K562 (cell line): ENCODE measurements around the gene ANKMY1. TPM values are rescaled to one million over a fixed set of nuclear protein-coding genes. Genes with fewer than 3 reads are reported as not detected.

ENCODE experiments used
- ATAC-seq: fragments of 200-7000 bp; cut with Tn5 transposase; 3 replicates; pipeline ENCODE4 v1.9.1; 2020; ENCODE audit warnings: moderate library complexity
- BruUV-seq: library from RNA; stranded (reverse); fragments of 400-500 nt; replicated peaks from 2 replicates; lab custom pipeline; 2021; lab: Mats Ljungman, UMichigan
- CTCF ChIA-PET: fragments of 300-600 bp; formaldehyde crosslinking; extraction: SDS; loops from one replicate; lab custom pipeline; 2021; ENCODE audit warnings: low intra/inter-chr PET ratio; lab: Yijun Ruan, JAX
- POLR2A ChIA-PET: fragments of 300-600, 350-650 bp; sonication (Branson Sonifier 250); formaldehyde crosslinking; extraction: SDS; loops from one replicate; lab custom pipeline; 2021; ENCODE audit warnings: antibody characterized with exemption, inconsistent platforms; lab: Yijun Ruan, JAX
- DNase-seq, 4 experiments: peaks; one replicate each; pipeline versions ENCODE4 v3.0.0 to v3.0.0-alpha.2; 2011 to 2018; ENCODE audit warnings: low spot score in 3 of 4, mixed read lengths in 3 of 4; ENCODE audit errors: extremely low read depth in 1 of 4
- FAIRE-seq: peaks from 2 replicates; lab custom pipeline; 2011; peaks lifted over from hg19 to GRCh38; lab: Jason Lieb, UNC
- H2AFZ ChIP-seq: 2 replicates; pipeline ENCODE4 v1.6.0; 2011; ENCODE audit warnings: low read depth, low read length, control low read depth, inconsistent platforms
- H3K27ac ChIP-seq: fragments of 200-600 bp; 3 replicates; pipeline ENCODE4 v1.8.0; 2011; ENCODE audit warnings: low read depth, mild to moderate bottlenecking, control low read depth, inconsistent platforms, low read length, moderate library complexity, mixed read lengths; ENCODE audit errors: extremely low read depth
- H3K27me3 ChIP-seq, 2 experiments: fragments of 300-600 bp in 1 of 2; 2 replicates in 1 of 2; 3 replicates in 1 of 2; pipeline versions ENCODE4 v1.6.0 to v1.8.0; 2011; ENCODE audit warnings: inconsistent platforms in 2 of 2, low read length in 2 of 2, mild to moderate bottlenecking in 1 of 2, mixed read lengths in 1 of 2, moderate library complexity in 1 of 2; ENCODE audit not compliant: control insufficient read depth in 2 of 2, insufficient read depth in 2 of 2
- H3K36me3 ChIP-seq: fragments of 300-600 bp; 3 replicates; pipeline ENCODE4 v1.8.0; 2011; ENCODE audit warnings: mild to moderate bottlenecking, low read length, inconsistent platforms; ENCODE audit not compliant: control insufficient read depth, insufficient read depth
- H3K4me1 ChIP-seq, 2 experiments: fragments of 200-600 bp in 1 of 2; replicated peaks in 1 of 2; 2 replicates in 1 of 2; 3 replicates in 1 of 2; pipeline versions ENCODE4 v1.5.1 to v1.8.0; 2011; ENCODE audit warnings: inconsistent platforms in 2 of 2, low read length in 2 of 2, mild to moderate bottlenecking in 1 of 2, mixed read lengths in 1 of 2, moderate library complexity in 1 of 2; ENCODE audit not compliant: control insufficient read depth in 2 of 2, insufficient read depth in 2 of 2
- H3K4me2 ChIP-seq: 2 replicates; pipeline ENCODE4 v1.6.1; 2011; ENCODE audit warnings: low read length, control low read depth, inconsistent platforms, mixed read lengths; ENCODE audit not compliant: insufficient read depth
- H3K4me3 ChIP-seq: fragments of 200-600 bp; sonication (generic), shearing (Covaris generic); 2 replicates; pipeline ENCODE4 v1.5.1; 2016; ENCODE audit warnings: control low read depth, inconsistent platforms
- H3K79me2 ChIP-seq: fragments of 200-600 bp; 3 replicates; pipeline ENCODE4 v1.8.0; 2011; ENCODE audit warnings: low read length, inconsistent platforms; ENCODE audit not compliant: control insufficient read depth, insufficient read depth
- H3K9ac ChIP-seq, 2 experiments: 2 replicates each; pipeline versions ENCODE4 v1.6.0 to v1.6.1; 2011; ENCODE audit warnings: low read depth in 2 of 2, low read length in 2 of 2, control low read depth in 1 of 2, inconsistent platforms in 1 of 2, mild to moderate bottlenecking in 1 of 2, mixed read lengths in 1 of 2; ENCODE audit not compliant: insufficient read depth in 1 of 2
- H3K9me1 ChIP-seq: one replicate; pipeline ENCODE4 v1.6.0; 2011; ENCODE audit warnings: inconsistent platforms, mild to moderate bottlenecking, low read length, moderate library complexity; ENCODE audit not compliant: control insufficient read depth, insufficient read depth
- H3K9me3 ChIP-seq: replicated peaks from 2 replicates; pipeline ENCODE4 v1.5.1; 2011; ENCODE audit warnings: low read depth, low read length, inconsistent platforms; ENCODE audit not compliant: control insufficient read depth, insufficient read depth
- H4K20me1 ChIP-seq: replicated peaks from 2 replicates; pipeline ENCODE4 v1.6.1; 2011; ENCODE audit warnings: low read length, inconsistent platforms, mixed read lengths; ENCODE audit not compliant: control insufficient read depth, insufficient read depth
- BCOR ChIP-seq: fragments of 450-650 bp; IDR thresholded peaks from 2 replicates; pipeline ENCODE4 v1.6.1; 2016
- BRF1 ChIP-seq: IDR thresholded peaks from 3 replicates; pipeline ENCODE4 v1.6.1; 2011; ENCODE audit warnings: borderline replicate concordance, mild to moderate bottlenecking; ENCODE audit not compliant: insufficient read length; ENCODE audit errors: extremely low read depth
- PTRF ChIP-seq: fragments of 450-650 bp; IDR thresholded peaks from 2 replicates; pipeline ENCODE4 v1.6.1; 2016; ENCODE audit warnings: mild to moderate bottlenecking, missing genetic modification characterization, missing compliant biosample characterization
- RHOXF2B ChIP-seq: fragments of 250-450 bp; sonication (Bioruptor Pico); conservative IDR thresholded peaks from 2 replicates; pipeline ENCODE4 v1.5.1; 2021
- SP2 ChIP-seq: IDR thresholded peaks from 2 replicates; pipeline ENCODE4 v1.6.1; 2011; ENCODE audit warnings: mild to moderate bottlenecking, low read depth, low read length, moderate library complexity; ENCODE audit not compliant: poor library complexity, severe bottlenecking; ENCODE audit errors: extremely low read depth
- USF2 ChIP-seq: sonication (generic); formaldehyde crosslinking; IDR thresholded peaks from 2 replicates; pipeline ENCODE4 v1.5.0; 2020; ENCODE audit warnings: missing genetic modification reagents
- ZBTB17 ChIP-seq: fragments of 450-650 bp; formaldehyde crosslinking; IDR thresholded peaks from 2 replicates; pipeline ENCODE4 v1.4.0; 2020; ENCODE audit warnings: mild to moderate bottlenecking
- ZNF274 ChIP-seq: IDR thresholded peaks from 2 replicates; pipeline ENCODE4 v1.6.1; 2011; ENCODE audit warnings: low read depth, mild to moderate bottlenecking, low read length, moderate library complexity, borderline replicate concordance
- ZNF280A ChIP-seq: fragments of 450-650 bp; IDR thresholded peaks from 2 replicates; pipeline ENCODE4 v1.6.1; 2018; ENCODE audit warnings: mild to moderate bottlenecking, low read depth; ENCODE audit not compliant: partially characterized antibody
- WGBS: fragments of 100-300 bp; shearing (Covaris generic); methylation state at CpG from one replicate; pipeline ENCODE4 v1.1.6; 2016; ENCODE audit warnings: low coverage, mixed read lengths; ENCODE audit not compliant: insufficient coverage; ENCODE audit errors: missing lambda C conversion rate; 5-methylcytosine and 5-hydroxymethylcytosine counted together
- in situ Hi-C: fragments of 300-500 bp; cut with MboI; formaldehyde crosslinking; loops from 4 replicates; pipeline ENCODE4 v1.15.0; 2018; ENCODE audit warnings: inconsistent platforms, mixed read lengths
- intact Hi-C: fragments of 100-400 bp; cut with micrococcal nuclease; formaldehyde crosslinking; loops from 2 replicates; pipeline ENCODE4 v1.14.2; 2022
- polyA plus RNA-seq, 8 experiments: library from polyadenylated mRNA; depleted of rRNA in 4 of 8; stranded (reverse) in 5 of 8; unstranded in 3 of 8; fragments of >200 nt; fragmentation: Nextera tagmentation in 2 of 8; fragmentation: Illumina TruSeq in 1 of 8; extraction: Ambion mirVana in 2 of 8; extraction: Trizol in 1 of 8; gene quantifications; 2 replicates each; pipeline versions ENCODE4 v1.2.1 to v1.2.3, GENCODE V29; 2011 to 2014; ENCODE audit warnings: inconsistent platforms in 1 of 8, missing spikeins in 1 of 8
- total RNA-seq, 7 experiments: library from RNA; depleted of rRNA in 6 of 7; stranded (reverse); fragments of >200 nt in 6 of 7; fragmentation: Illumina TruSeq in 2 of 7; extraction: Trizol in 2 of 7; gene quantifications; 2 replicates each; pipeline versions ENCODE4 v1.2.1 to v1.2.3, GENCODE V29; 2011 to 2021; ENCODE audit warnings: low replicate concordance in 1 of 7
- TF ChIP-seq, protein P1 (sequence below): fragments of 250-450 bp; sonication (Bioruptor Pico); IDR thresholded peaks from 2 replicates; pipeline ENCODE4 v1.5.0; 2020; ENCODE audit warnings: mild to moderate bottlenecking, borderline replicate concordance
- TF ChIP-seq, protein P2 (sequence below): IDR thresholded peaks from 2 replicates; pipeline ENCODE4 v1.6.1; 2011; ENCODE audit not compliant: insufficient read length; ENCODE audit errors: extremely low read depth
- TF ChIP-seq, protein P3 (sequence below): fragments of 250-450 bp; sonication (Bioruptor Pico); IDR thresholded peaks from 2 replicates; pipeline ENCODE4 v1.4.0; 2020; ENCODE audit warnings: mild to moderate bottlenecking

Gene ANKMY1
- total and polyA plus RNA-seq, 9 of the 15 experiments (the other 6 are each of a cell fraction or from before 2014, with no cell fraction given), result 0.75 to 15.1 (median 11.7) TPM

- WGBS, result 79% methylated on average over 4 of the region's 4 CpGs
- no peaks in the 10 kb centered on the region for H4K20me1 ChIP-seq
- no peaks in the 10 kb centered on the region for H3K27me3 ChIP-seq
- no peak overlapping the region for H3K4me3 ChIP-seq
- ATAC-seq (no peak), FAIRE-seq (no peak), DNase-seq (no peak)
- H3K4me1 ChIP-seq, result no peaks in the 10 kb centered on the region
- H3K9me1 ChIP-seq, result no peaks in the 10 kb centered on the region
- H3K27ac ChIP-seq, result no peak overlapping the region
- H3K9me3 ChIP-seq, result peaks cover 2% of the 10 kb centered on the region; the same call in 1 of the 2 replicates
- H3K79me2 ChIP-seq, result peaks cover 9% of the 10 kb centered on the region
- POLR2A ChIA-PET, result interaction anchor here (0.6 to 1.1 kb wide), 2 partner anchors 10 to 341 kb away, joined by 3 read pairs; no protein-coding TSS in a partner anchor
- intact Hi-C loops (no loop called here), in situ Hi-C loops (no loop called here)
- no TSS peak for BruUV-seq
- no peak overlapping the region for H2AFZ ChIP-seq
- H3K4me2 ChIP-seq, result no peak overlapping the region
- H3K9ac ChIP-seq, result no peak overlapping the region
- H3K36me3 ChIP-seq, result peaks cover 40% of the 10 kb centered on the region; the same call in 2 of the 3 replicates
- CTCF ChIA-PET, result no interaction called here
- TF ChIP-seq, protein P1, sequence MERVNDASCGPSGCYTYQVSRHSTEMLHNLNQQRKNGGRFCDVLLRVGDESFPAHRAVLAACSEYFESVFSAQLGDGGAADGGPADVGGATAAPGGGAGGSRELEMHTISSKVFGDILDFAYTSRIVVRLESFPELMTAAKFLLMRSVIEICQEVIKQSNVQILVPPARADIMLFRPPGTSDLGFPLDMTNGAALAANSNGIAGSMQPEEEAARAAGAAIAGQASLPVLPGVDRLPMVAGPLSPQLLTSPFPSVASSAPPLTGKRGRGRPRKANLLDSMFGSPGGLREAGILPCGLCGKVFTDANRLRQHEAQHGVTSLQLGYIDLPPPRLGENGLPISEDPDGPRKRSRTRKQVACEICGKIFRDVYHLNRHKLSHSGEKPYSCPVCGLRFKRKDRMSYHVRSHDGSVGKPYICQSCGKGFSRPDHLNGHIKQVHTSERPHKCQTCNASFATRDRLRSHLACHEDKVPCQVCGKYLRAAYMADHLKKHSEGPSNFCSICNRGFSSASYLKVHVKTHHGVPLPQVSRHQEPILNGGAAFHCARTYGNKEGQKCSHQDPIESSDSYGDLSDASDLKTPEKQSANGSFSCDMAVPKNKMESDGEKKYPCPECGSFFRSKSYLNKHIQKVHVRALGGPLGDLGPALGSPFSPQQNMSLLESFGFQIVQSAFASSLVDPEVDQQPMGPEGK (CRISPR knock-in tag), result no peak
- TF ChIP-seq, protein P2, sequence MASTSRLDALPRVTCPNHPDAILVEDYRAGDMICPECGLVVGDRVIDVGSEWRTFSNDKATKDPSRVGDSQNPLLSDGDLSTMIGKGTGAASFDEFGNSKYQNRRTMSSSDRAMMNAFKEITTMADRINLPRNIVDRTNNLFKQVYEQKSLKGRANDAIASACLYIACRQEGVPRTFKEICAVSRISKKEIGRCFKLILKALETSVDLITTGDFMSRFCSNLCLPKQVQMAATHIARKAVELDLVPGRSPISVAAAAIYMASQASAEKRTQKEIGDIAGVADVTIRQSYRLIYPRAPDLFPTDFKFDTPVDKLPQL, result no peak
- TF ChIP-seq, protein P3, sequence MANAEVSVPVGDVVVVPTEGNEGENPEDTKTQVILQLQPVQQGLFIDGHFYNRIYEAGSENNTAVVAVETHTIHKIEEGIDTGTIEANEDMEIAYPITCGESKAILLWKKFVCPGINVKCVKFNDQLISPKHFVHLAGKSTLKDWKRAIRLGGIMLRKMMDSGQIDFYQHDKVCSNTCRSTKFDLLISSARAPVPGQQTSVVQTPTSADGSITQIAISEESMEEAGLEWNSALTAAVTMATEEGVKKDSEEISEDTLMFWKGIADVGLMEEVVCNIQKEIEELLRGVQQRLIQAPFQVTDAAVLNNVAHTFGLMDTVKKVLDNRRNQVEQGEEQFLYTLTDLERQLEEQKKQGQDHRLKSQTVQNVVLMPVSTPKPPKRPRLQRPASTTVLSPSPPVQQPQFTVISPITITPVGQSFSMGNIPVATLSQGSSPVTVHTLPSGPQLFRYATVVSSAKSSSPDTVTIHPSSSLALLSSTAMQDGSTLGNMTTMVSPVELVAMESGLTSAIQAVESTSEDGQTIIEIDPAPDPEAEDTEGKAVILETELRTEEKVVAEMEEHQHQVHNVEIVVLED (CRISPR knock-in tag), result no peak
- TF ChIP-seq ZNF280A (no peak), BRF1 (no peak), ZNF274 (no peak), PTRF (no peak), SP2 (no peak), RHOXF2B (CRISPR knock-in tag) (no peak), BCOR (no peak), USF2 (CRISPR knock-in tag) (no peak), ZBTB17 (CRISPR knock-in tag) (no peak)
Measured at GRCh38 chr2:240551288-240551687, 6.5 kb downstream of the ANKMY1 start.
